Medulla oblongata (tissue), 1 donor: ENCODE results near the gene S100PBP.

Experiments used
- DNase-seq: peaks from one replicate; pipeline ENCODE4 v3.0.0-alpha.2; 2015; ENCODE audit errors: extremely low spot score

S100PBP gene

DNA sequence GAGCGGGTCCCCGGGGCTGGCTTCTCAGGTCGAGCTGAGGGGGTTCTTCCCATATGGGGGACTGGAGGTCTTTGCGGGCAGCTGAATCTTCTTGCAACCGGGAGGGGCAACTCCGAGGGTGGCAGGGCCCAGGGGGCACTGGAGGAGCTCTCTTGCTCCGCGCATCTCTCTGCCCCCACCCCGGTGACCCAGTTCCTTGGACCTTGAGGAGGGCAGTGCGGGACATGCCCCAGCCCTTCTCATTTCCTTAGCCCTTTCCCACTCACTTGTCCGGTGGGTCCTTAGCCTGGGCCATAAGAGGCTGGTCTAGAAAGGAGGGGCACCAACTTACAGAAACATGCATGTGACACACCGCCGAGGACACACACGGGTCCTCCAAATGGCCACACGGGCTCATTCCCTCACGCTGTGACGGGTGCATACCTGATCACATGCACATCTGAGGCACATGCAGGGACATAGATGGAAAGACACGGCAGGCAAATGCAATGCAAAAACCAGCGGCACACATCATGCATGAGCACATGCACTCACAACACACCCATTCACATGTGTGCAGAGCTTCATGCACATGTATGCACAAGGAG lies 69.5 kb downstream of the S100PBP start:
- DNase-seq: no peak

DNA sequence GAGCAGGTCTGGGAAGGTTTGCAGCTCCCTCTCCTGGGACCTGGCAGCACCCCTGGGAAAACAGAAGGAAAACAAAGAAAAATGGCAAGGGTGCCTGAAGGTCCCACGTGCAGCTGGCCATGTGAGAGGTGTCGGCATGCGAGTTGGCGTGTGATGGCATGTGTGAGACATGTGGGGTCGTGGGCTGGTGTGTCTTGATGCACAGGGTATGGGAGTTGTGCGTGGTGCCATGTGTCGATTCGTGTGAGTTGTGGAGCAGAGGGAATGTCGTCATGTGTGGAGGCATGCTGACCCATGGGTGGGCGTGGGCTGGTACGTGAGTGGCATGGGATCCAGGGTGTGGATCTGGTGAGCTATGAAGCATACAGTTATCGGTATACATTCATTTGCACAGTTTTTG lies 70.2 kb downstream of the S100PBP start:
- DNase-seq: no peak

DNA sequence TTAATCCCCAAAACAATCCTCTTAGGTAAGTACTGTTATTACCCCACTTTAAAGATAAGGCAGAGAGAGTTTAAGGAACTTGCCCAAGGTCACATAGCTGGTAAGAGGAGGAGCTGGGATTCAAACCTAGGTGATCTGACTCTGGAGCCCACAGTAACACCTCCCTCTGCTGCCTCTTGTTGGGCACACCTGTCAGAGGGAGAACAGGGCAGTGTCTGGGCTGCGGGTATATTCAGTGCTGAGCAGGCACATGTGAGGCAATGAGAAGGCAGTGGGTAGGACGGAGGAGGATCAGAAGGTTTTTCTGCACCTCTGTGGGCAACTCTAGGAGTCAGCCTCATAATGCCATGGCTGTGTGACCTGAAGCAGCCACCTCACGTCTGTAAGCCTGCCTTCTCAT lies 70.7 kb downstream of the S100PBP start:
- no peak for DNase-seq

DNA sequence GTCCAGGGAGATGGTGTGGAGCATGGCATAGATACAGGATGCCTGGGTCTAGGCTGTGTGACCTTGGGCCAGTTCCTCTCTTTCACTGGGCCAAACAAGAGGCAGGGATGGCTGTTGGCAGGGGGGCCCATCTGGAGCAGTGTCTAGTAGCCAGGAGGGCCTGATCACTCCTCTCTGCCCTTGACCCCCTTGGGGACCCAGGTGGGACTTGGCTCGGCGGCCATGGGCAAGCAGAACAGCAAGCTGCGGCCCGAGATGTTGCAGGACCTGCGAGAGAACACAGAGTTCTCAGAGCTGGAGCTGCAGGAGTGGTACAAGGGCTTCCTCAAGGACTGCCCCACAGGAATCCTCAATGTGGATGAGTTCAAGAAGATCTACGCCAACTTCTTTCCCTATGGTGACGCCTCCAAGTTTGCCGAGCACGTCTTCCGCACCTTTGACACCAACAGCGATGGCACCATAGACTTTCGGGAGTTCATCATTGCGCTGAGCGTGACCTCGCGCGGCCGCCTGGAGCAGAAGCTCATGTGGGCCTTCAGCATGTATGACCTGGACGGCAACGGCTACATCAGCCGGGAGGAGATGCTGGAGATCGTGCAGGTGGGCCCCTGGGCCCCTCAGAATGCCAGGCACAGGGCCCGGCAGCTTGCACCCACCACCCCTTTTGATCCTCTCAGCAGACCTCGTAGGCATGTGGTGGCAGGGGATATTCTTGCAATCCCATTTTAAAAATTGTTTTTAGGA lies 71.4 kb downstream of the S100PBP start:
- no peak for DNase-seq

DNA sequence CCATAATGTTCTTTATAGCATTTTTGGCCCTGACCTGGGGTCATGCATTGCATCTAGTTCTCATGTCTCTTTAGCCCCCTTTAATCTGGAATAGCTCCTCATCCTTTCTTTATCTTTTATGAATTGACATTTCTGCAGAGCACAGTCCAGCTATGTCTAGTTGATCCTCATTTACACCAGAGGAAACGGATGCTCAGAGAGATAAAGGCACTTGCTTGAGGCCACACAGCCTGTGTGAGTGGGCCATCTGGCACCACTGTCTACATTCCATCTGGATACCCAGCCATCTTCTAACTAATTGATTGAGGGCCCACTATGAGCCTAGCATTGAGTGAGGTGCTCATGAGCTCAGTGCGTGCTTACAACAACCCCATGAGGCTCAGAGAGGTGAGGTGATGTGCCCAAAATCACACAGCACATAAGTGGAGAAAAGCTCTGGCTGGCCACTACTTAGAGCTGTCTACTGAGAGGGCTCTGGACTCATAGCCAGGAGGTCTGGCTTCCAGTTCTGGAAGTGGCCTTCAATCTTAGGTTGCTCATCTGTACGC lies 72.4 kb downstream of the S100PBP start:
- no peak for DNase-seq

DNA sequence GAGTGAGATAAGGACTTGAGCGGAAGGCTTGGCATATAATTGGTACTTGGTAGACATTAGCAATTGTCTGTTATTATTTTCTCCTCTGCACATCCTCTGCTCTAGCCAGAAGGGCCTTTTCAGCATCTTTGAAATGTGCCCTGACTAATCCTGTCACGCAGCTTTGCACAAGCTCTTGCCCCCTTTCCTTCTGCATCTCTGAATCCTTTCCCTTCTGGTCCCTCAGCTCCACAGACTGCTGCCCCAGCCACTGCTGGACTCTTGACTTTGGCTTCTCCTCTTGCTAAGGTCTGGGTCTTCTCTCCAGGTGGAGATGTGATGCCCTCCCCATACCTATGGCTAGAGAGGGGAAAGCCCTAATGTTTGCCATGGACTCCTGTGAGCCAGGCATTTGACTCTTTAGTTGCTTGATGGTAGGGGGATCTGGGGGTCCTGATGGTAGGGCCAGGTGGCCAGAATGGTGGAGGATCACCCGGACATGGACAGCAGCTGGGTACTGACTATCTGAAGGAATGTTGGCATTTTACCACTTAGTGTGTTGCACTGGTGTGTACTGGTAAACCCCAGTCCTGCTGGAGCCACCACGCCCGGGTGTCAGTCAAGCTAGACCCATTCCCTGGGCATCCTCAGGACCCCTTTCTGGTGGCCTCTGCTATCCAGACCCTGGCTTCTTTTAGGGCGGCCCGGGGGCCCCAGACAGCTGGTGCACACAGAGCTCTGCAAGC lies 73.2 kb downstream of the S100PBP start:
- no peak for DNase-seq

DNA sequence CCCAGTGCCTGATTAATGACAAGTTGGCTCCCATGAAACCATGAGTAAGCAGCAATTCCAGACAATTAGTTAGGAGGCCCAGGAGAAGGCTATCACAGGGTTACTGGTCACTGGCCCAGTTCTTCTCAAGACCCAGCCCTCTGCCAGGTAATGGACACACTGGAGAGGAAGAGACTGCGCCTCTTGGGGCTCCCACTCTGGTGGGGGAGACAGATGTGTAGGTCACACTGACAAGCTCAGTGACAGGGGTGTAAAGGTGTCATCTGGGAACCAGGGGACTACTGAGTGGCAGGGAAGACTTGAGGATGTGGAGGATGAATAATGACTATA lies 73.8 kb downstream of the S100PBP start:
- DNase-seq: no peak

DNA sequence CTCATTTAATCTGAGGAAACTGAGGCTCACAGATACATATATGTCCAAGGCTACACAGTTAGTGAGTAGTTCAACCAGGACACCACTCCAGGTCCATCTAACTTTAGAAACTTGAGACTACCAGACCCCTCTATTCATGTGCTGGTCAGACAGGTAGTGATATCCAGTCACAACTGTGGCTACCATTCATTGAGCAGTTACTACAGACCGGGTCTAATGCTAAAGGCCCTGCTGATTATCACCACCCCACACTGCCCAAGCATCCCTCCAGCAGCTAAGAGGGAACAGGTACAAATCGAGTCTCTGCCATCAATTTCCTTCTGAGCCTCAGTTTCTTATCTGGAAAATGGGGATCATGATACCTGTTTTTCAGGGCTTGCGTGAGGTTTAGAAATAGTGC lies 74.2 kb downstream of the S100PBP start:
- DNase-seq: no peak

DNA sequence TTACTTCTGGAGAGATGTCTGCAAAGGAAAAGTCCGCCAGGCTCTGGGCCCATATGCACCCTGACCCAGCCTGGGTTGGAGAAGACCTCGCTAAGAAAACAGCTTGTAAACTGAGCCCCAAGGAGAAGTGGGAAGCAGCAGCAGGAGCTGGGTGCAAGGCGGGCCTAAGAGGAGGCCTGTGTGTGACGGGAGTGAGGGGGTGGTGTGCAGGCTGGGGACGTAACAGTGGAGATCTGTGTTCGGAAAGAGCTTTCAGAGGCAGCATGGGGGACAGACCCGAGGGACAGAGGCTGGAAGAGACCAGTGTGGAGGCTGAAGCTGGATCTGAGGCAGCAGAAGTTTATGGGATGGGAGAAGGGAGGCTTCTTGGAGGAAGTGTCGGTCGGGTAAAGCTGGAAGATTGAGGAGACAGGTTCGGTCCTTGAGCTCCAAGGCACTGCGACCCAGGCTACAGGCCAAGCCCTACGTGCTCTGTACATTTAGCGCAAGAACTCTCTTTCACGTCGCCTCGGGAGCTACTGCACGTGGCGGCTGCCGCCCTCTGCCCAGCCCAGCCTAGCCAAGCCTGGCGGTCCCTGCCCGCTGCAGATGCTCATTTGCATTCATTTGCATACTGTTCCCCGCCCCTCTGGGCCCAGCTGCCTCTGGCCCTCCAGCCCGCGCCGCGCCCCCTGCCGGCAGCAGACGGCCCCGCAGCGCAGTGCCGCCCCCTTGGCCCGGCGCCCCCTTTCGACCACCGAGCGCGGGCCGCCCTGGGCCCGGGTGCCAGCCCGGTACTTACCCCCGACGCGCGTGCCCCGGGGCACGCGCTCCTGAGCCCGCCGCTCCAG lies 75.1 kb downstream of the S100PBP start:
- peak; percentile 70 for DNase-seq

DNA sequence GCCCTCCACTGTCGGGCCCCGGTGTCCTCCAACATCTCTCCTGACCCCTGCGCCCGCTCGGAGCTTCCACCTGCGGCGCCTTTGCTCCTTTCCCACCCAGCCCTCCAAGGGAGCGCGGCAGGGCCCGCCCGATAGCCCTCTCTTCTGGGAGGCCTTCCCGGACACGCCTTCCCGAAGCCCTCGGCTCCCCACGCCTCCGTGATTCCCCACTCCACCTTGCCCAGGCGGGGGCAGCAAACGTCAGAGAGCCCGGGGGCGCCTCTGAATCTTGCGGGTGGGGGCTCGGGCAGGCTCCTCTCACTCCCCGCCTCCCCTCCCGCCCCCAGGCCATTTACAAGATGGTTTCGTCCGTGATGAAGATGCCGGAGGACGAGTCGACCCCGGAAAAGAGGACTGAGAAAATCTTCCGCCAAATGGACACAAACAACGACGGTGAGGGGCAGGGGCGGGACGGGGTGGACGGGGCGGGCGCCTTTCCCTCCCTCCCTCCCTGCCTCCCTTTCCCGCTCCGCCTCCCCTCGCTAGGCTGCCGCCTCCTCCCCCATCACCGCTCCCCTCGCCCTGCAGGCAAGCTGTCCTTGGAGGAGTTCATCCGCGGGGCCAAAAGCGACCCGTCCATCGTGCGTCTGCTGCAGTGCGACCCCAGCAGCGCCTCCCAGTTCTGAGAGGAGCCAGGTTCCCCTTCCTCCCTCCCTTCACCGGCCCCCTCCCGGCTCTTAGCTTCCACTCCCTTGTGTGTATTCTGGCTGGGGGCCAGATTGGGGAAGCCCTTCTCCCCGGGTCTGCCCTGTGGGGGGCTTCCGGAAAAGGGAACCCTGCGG lies 76.0 kb downstream of the S100PBP start:
- peak; percentile 53 for DNase-seq

DNA sequence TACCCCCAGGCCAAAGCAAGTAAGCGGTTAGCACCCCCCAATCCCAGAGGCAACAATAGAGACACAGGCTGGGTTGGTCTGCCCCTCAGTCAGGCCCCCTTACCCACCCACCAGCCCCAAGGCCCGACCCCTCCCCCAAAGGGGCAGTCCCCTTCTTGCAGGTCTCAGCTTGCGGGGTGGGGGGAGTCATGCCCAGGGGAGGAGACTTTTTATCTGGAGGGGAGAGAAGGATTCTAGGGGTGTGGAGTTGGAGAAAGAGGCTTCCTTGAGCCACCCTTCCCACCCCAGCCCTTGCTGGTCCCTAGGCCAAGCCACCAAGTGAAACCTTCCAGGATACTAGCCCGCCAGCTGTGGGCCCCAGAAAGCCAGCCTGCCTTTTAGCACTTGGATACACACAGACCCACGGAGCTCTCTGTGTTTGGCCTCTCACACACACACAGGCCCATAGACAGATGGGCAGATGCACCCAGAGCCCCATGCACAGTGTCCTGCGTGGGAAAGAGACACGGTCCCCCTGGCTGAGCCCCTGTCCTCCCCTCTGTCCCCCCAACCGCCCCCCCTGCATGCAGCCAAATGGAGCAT lies 76.7 kb downstream of the S100PBP start:
- DNase-seq: no peak

DNA sequence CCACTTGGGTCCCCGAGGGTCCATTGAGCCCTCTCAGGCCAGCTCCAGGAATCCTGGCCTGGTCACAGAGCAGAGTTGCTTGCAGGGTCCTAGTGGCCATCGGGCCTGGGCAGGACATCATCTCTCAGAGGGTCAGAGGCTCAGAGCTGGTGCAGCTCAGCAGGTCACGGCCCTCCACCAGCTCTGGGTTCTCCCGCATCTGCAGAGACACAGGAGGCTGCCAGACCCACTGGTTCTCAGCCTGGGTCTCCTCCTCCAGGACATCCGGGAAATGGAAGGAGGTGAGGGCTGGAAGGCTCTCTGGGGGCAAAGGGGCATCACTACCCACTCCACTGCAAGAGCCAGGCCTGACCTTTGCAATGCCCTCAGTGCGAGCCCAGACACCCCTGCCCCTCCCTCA lies 77.2 kb downstream of the S100PBP start:
- no peak for DNase-seq

DNA sequence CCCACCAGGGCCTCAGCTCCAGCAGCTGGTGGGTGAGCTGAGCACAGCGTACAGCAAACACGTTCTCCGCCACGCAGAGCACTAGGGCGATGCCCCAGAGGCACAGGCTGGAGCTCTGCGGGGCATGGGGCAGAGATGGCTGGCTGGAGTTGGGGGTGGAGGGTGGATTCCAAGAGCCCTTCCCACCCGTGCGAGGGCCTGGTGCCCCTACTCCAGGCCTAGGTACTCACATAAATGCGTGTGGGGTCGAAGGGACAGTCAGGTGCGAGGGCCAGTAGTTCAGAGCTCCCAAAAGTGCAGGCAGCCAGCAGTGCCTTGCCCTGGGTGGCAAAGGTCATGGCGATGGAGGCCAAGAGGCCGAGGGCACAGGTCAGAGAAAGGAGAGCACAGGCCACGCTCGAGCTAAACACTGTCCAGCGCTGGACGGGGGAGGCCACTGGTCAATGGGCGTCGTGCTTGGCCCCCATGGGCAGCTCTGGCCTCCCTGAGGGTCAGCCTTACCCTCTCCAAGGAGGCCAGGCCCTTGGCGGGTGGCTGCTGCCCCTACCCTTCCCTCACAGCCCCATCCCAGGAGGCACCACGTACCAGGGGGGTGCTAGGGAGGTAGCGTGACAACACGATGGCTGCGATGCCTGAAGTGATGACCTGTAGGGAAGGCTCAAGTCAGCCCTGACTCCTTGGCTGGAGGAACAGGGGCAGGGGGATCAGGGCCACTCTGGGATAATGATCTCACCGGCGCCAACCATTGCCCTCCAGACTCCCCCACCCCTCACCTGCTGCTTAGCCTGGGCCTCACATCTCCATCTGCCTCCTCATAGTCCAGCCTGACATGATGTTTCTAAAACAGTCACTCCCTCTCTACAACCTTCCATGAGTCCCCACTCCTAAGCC lies 78.1 kb downstream of the S100PBP start:
- DNase-seq: no peak

DNA sequence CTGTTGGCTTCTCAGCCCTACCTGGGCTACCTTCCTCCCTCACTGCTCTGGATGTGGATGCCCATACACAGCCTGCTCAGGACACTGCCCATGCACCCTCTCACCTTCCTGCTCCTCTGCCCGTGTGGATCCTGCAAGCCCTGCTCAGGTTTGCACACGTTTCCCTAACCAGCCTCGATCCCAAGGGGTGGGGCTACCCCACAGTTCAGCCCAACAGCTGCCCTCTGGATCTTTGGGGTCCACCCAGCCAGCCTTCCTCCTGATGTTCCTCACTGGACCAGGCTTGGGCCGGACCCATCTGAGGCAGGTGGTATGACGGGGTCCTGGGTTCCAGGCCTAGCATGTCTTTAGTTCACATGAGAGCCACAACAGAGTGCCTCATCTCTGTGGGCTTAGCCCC lies 79.0 kb downstream of the S100PBP start:
- DNase-seq: no peak

DNA sequence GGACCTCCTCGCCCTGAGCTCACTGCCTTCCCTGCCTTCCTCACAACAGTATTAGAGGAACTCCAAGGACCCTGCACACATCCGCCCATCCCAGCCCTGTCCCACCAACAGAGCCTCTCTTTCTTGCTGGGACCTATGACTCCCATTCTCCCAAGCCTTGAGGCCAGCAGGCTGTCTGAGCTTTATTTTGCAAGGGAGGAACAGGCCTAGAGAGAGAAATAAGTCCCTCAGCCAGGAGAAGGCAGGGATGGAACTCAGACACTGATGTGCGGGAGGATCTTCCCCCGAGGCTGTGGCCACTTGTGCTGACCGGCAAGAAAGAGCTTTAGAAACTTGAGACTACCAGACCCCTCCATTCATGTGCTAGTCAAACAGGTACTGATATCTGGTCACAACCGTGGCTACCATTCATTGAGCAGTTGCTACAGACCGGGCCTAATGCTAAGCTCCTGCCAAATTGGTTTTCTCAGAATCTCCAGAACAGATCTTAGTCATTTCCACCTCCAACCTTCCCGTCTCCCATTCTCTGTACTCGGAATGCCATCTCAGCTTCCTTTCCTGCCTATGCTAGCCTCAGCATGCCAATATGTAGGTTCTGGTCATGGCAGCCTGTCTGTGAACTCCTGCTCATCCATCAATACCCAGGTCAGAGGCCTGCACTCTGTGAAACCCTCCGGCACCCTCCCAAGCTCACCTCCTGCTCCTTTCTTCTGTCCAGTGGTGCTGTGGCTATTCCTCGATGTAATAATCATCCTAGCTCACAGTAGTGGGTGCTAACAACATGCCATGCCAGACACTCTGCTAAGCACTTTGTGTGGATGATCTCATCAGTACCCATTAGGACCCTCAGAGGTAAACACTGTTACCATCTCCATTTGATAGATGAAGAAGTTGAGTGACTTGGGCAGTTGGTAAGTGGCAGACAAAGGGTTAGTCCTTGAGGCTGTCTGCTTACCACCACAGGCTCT lies 79.9 kb downstream of the S100PBP start:
- no peak for DNase-seq

DNA sequence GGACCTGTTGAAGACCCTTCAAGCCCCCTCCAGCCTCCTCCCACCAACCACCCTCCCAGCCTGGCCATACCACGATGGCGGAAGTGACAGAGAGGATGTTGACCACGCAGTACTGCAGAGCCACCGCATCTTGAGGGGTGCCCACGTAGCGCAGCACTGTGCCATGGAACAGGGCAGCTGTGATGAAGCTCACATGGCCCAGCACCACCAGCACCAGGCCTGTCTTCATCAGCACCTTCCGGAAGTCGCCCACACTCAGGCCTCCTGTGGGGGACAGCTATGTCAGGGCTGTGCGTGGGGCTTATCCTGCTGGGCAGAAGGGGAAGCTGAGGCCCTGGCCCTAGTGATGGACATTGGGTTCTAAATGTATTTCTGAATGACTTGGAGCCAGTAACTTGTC lies 80.6 kb downstream of the S100PBP start:
- no peak for DNase-seq

DNA sequence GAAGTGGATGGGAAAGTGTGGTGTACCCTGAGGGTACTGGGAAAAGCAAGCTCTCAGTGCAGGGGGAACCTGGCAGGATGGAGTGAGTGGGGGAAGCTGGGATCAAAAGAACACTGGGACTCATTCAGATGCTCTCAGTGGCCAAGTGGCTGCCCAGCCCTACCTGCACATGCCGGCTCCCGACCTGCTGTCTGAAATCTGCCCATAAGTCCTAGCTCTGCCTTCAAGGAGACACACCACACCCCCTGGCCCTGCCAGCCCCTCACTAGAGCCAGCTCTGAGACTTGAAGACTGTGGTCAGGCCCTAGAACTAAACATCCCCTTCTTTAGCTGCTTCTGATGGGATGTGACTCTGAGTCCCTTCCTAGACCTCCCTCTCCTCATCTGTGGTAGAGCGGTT lies 81.5 kb downstream of the S100PBP start:
- no peak for DNase-seq

DNA sequence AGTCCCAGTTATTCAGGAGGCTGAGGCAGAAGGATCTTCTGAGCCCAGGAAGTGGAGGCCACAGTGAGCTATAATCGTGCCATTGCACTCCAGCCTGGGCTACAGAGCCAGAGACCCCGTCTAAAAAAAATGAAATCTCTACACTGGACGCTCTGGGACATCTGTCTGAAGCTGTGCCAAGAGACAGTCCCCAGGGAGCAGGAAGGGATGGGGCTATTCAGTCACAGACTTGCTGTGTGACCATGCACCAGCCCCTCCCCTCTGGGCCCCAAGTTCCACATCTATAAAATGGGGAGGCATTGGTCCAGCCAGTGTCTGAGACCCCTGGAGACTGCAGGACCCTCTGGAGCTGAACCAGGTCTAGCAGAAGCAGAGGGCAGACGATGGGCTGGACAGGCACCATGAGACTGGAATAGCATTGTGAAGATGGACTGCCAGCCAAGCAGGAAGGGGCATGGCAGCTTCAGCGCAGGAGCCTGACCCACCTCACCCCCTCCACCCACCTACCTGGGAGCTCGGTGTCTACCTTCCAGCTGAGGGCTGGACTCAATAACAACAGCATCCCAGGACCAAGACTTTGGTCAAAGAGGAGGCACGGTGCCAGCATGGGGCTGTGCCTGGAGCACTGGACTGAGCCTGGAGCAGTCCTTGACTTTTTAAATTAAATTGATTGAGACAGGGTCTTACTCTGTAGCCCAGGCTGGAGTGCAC lies 82.3 kb downstream of the S100PBP start:
- no peak for DNase-seq
